ENCODE data around the gene RNU1-4.
"Not testable (repeated sequence)": the region's sequence is repeated elsewhere in the genome, so short reads cannot be mapped to it uniquely, and the experiment has no call there.

GRCh38 chr1:16725439-16726245 is 14.7 kb upstream of the RNU1-4 start:
- TF ChIP-seq CTCF, POLR2A (IDR thresholded peaks at IDR 0.05): not testable (repeated sequence)

All from body of pancreas (tissue), 4 donors.